ENCODE measurements around the gene PTPN23.

Gene PTPN23

DNA sequence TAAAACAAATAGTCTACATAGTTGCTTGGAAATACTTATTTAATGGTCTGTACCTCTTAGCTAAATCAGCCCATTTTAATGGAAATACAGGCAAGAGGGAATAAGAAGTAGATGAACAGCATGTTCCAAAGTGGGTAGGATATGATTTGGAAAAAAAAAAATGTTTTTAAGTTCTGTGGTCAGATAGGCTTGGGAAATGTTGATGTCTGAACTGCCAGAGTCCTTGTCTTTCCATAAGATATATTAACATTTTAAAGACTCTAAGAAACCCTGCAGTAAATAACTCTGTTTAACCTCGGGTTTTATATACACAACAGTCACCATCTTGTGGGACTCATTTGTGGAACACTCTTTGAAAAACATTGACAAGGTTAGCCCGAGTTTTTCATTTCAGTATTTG lies 40.0 kb upstream of the PTPN23 start (continued):
- TF ChIP-seq, protein P1, sequence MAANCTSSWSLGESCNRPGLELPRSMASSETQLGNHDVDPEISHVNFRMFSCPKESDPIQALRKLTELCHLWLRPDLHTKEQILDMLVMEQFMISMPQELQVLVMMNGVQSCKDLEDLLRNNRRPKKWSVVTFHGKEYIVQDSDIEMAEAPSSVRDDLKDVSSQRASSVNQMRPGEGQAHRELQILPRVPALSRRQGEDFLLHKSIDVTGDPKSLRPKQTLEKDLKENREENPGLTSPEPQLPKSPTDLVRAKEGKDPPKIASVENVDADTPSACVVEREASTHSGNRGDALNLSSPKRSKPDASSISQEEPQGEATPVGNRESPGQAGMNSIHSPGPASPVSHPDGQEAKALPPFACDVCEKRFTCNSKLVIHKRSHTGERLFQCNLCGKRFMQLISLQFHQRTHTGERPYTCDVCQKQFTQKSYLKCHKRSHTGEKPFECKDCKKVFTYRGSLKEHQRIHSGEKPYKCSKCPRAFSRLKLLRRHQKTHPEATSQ (tag by site-specific recombination; IDR thresholded peaks at IDR 0.05) = no peak

DNA sequence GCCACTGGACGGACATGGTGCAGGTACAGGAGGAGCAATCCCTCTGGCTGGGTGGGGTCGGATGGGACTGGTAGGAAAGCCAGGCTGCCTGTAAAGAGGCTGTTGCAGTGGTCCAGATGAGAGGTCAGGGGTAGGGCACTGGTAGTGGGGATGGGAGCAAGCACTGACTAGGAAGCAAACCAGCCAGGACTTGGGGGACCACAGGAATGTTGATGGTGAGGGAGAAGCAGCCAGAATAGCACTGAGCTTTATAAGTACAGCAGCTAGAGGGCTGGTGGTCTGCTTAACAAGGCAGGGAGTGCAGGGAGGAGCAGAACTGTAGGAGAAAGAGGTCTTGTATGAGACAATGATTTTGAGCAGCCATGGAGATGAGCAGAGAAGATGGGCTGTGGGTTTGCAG lies 38.7 kb upstream of the PTPN23 start:
- TF ChIP-seq ZNF16 (tag by site-specific recombination; IDR thresholded peaks at IDR 0.05; ENCODE audit: low read depth) (no peak), ZNF768 (tag by site-specific recombination; IDR thresholded peaks at IDR 0.05) (no peak), ZNF132 (tag by site-specific recombination; IDR thresholded peaks at IDR 0.05; ENCODE audit: borderline replicate concordance) (no peak), ZNF169 (tag by site-specific recombination; IDR thresholded peaks at IDR 0.05) (no peak), ZNF830 (tag by site-specific recombination; IDR thresholded peaks at IDR 0.05; ENCODE audit: low read depth) (no peak), ZIC2 (tag by site-specific recombination; IDR thresholded peaks at IDR 0.05) (no peak), ZNF747 (tag by site-specific recombination; IDR thresholded peaks at IDR 0.05) (no peak), ZNF292 (tag by site-specific recombination; IDR thresholded peaks at IDR 0.05; ENCODE audit: borderline replicate concordance, low read depth) (no peak), ZNF837 (tag by site-specific recombination; IDR thresholded peaks at IDR 0.05) (no peak), ZNF366 (tag by site-specific recombination; conservative IDR thresholded peaks at IDR 0.05) (no peak), ZNF239 (tag by site-specific recombination; IDR thresholded peaks at IDR 0.05) (no peak), ZNF791 (tag by site-specific recombination; IDR thresholded peaks at IDR 0.05) (no peak)
- TF ChIP-seq, protein P2, sequence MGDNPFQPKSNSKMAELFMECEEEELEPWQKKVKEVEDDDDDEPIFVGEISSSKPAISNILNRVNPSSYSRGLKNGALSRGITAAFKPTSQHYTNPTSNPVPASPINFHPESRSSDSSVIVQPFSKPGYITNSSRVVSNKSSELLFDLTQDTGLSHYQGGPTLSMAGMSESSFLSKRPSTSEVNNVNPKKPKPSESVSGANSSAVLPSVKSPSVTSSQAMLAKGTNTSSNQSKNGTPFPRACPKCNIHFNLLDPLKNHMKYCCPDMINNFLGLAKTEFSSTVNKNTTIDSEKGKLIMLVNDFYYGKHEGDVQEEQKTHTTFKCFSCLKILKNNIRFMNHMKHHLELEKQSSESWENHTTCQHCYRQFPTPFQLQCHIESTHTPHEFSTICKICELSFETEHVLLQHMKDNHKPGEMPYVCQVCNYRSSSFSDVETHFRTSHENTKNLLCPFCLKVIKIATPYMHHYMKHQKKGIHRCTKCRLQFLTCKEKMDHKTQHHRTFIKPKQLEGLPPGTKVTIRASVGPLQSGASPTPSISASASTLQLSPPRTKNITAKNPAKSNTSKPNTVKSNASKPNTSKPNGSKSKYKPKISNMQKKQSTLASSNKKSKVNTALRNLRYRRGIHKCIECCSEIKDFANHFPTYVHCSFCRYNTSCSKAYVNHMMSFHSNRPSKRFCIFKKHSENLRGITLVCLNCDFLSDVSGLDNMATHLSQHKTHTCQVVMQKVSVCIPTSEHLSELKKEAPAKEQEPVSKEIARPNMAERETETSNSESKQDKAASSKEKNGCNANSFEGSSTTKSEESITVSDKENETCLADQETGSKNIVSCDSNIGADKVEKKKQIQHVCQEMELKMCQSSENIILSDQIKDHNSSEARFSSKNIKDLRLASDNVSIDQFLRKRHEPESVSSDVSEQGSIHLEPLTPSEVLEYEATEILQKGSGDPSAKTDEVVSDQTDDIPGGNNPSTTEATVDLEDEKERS (tag by site-specific recombination; IDR thresholded peaks at IDR 0.05) = no peak
- TF ChIP-seq, protein P3, sequence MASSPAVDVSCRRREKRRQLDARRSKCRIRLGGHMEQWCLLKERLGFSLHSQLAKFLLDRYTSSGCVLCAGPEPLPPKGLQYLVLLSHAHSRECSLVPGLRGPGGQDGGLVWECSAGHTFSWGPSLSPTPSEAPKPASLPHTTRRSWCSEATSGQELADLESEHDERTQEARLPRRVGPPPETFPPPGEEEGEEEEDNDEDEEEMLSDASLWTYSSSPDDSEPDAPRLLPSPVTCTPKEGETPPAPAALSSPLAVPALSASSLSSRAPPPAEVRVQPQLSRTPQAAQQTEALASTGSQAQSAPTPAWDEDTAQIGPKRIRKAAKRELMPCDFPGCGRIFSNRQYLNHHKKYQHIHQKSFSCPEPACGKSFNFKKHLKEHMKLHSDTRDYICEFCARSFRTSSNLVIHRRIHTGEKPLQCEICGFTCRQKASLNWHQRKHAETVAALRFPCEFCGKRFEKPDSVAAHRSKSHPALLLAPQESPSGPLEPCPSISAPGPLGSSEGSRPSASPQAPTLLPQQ (tag by site-specific recombination; IDR thresholded peaks at IDR 0.05) = no peak
- ChIA-PET CTCF (interaction anchor here (1.2 kb wide), 1 partner anchor 12 kb away, joined by 4 read pairs; no protein-coding TSS in a partner anchor), POLR2A (no interaction called here)
- H3K4me1 ChIP-seq (ENCODE audit: control insufficient read depth, insufficient read depth, low read length) = no peaks in the 10 kb centered on the region
- H3K9me3 ChIP-seq (ENCODE audit: control insufficient read depth, insufficient read depth, low read depth, low read length) = no peaks in the 10 kb centered on the region
- no peak overlapping the region for H3K4me3 ChIP-seq (ENCODE audit: low read depth, low read length)
- peaks cover 0 to 83% of the 10 kb centered on the region in 2 experiments; a peak in 2 of 3 replicates for H3K36me3 ChIP-seq (ENCODE audit: control insufficient read depth in 2 of 2, insufficient read depth in 1 of 2, low read length in 2 of 2)
- H3K27ac ChIP-seq (ENCODE audit: extremely low read depth, low read depth, low read length) = no peak overlapping the region

DNA sequence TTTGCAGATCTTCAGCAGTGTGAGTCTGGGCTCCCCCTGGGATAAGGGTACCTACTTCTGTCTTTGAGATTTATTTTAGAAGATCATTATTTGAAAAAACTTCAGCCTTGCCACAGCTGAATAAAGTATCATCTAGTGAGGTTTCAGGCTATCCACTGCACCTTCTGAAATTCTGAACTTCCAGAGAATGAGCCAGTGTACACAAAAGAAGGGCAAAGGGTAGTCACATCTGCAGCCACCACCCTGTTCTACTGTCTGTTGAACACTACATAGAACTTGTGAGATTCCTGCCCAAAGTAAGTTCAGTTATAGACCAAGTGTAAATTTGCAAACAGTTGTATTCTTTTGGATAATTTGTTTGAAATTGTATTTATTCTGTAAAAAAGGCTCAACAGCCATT lies 38.0 kb upstream of the PTPN23 start:
- peaks cover 0 to 76% of the 10 kb centered on the region in 2 experiments; a peak in 2 of 3 replicates for H3K36me3 ChIP-seq (ENCODE audit: control insufficient read depth in 2 of 2, insufficient read depth in 1 of 2, low read length in 2 of 2)
- ChIA-PET CTCF (no interaction called here), POLR2A (no interaction called here)
- no peaks in the 10 kb centered on the region for H3K4me1 ChIP-seq (ENCODE audit: control insufficient read depth, insufficient read depth, low read length)
- no peak overlapping the region for H3K27ac ChIP-seq (ENCODE audit: extremely low read depth, low read depth, low read length)
- H3K9me3 ChIP-seq (ENCODE audit: control insufficient read depth, insufficient read depth, low read depth, low read length) = no peaks in the 10 kb centered on the region
- H3K4me3 ChIP-seq (ENCODE audit: low read depth, low read length) = no peak overlapping the region
- TF ChIP-seq ZNF677 (tag by site-specific recombination; IDR thresholded peaks at IDR 0.05) (no peak), ZNF514 (tag by site-specific recombination; IDR thresholded peaks at IDR 0.05) (no peak), ZBTB20 (tag by site-specific recombination; IDR thresholded peaks at IDR 0.05) (no peak), ZNF221 (tag by site-specific recombination; IDR thresholded peaks at IDR 0.05; ENCODE audit: borderline replicate concordance) (no peak)
- TF ChIP-seq, protein P4, sequence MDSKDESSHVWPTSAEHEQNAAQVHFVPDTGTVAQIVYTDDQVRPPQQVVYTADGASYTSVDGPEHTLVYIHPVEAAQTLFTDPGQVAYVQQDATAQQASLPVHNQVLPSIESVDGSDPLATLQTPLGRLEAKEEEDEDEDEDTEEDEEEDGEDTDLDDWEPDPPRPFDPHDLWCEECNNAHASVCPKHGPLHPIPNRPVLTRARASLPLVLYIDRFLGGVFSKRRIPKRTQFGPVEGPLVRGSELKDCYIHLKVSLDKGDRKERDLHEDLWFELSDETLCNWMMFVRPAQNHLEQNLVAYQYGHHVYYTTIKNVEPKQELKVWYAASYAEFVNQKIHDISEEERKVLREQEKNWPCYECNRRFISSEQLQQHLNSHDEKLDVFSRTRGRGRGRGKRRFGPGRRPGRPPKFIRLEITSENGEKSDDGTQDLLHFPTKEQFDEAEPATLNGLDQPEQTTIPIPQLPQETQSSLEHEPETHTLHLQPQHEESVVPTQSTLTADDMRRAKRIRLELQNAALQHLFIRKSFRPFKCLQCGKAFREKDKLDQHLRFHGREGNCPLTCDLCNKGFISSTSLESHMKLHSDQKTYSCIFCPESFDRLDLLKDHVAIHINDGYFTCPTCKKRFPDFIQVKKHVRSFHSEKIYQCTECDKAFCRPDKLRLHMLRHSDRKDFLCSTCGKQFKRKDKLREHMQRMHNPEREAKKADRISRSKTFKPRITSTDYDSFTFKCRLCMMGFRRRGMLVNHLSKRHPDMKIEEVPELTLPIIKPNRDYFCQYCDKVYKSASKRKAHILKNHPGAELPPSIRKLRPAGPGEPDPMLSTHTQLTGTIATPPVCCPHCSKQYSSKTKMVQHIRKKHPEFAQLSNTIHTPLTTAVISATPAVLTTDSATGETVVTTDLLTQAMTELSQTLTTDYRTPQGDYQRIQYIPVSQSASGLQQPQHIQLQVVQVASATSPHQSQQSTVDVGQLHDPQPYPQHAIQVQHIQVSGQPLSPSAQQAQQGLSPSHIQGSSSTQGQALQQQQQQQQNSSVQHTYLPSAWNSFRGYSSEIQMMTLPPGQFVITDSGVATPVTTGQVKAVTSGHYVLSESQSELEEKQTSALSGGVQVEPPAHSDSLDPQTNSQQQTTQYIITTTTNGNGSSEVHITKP (tag by site-specific recombination; IDR thresholded peaks at IDR 0.05) = no peak
- TF ChIP-seq, protein P5, sequence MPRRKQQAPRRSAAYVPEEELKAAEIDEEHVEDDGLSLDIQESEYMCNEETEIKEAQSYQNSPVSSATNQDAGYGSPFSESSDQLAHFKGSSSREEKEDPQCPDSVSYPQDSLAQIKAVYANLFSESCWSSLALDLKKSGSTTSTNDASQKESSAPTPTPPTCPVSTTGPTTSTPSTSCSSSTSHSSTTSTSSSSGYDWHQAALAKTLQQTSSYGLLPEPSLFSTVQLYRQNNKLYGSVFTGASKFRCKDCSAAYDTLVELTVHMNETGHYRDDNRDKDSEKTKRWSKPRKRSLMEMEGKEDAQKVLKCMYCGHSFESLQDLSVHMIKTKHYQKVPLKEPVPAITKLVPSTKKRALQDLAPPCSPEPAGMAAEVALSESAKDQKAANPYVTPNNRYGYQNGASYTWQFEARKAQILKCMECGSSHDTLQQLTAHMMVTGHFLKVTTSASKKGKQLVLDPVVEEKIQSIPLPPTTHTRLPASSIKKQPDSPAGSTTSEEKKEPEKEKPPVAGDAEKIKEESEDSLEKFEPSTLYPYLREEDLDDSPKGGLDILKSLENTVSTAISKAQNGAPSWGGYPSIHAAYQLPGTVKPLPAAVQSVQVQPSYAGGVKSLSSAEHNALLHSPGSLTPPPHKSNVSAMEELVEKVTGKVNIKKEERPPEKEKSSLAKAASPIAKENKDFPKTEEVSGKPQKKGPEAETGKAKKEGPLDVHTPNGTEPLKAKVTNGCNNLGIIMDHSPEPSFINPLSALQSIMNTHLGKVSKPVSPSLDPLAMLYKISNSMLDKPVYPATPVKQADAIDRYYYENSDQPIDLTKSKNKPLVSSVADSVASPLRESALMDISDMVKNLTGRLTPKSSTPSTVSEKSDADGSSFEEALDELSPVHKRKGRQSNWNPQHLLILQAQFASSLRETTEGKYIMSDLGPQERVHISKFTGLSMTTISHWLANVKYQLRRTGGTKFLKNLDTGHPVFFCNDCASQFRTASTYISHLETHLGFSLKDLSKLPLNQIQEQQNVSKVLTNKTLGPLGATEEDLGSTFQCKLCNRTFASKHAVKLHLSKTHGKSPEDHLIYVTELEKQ (tag by site-specific recombination; IDR thresholded peaks at IDR 0.05; ENCODE audit: borderline replicate concordance) = no peak
